LNCaP clone FGC (cell line): ENCODE results near the gene STON2.
A peak's percentile ranks its signal among the peaks of the same experiment; 100 is the strongest.
"Not testable (repeated sequence)": the region's sequence is repeated elsewhere in the genome, so short reads cannot be mapped to it uniquely, and the experiment has no call there.

ENCODE experiments used
- DNase-seq: peaks from one replicate; pipeline ENCODE4 v3.0.0-alpha.2; 2011; ENCODE audit warnings: low read depth
- H3K4me3 ChIP-seq: 2 replicates; pipeline ENCODE4 v1.5.1; 2011; ENCODE audit warnings: mild to moderate bottlenecking, low read depth, low read length, control low read depth
- CTCF ChIP-seq: IDR thresholded peaks from 2 replicates; pipeline ENCODE4 v1.5.1; 2012; ENCODE audit warnings: mild to moderate bottlenecking; ENCODE audit not compliant: control insufficient read depth, insufficient read depth; ENCODE audit errors: extremely low read depth

STON2 gene

GRCh38 chr14:81234278-81234677 is 165.8 kb downstream of the STON2 start:
- TF ChIP-seq CTCF: no peak
- DNase-seq: no peak

GRCh38 chr14:81233615-81234014 is 166.5 kb downstream of the STON2 start:
- DNase-seq: no peak
- H3K4me3 ChIP-seq: no peak overlapping the region
- TF ChIP-seq CTCF: no peak

More at GRCh38 chr14:81234278-81234677, 165.8 kb downstream of the STON2 start:
- H3K4me3 ChIP-seq: no peak overlapping the region

- no peak for DNase-seq
- H3K4me3 ChIP-seq: no peak overlapping the region
- no peak for TF ChIP-seq CTCF
Measured at GRCh38 chr14:81231540-81231939, 168.6 kb downstream of the STON2 start.

DNA sequence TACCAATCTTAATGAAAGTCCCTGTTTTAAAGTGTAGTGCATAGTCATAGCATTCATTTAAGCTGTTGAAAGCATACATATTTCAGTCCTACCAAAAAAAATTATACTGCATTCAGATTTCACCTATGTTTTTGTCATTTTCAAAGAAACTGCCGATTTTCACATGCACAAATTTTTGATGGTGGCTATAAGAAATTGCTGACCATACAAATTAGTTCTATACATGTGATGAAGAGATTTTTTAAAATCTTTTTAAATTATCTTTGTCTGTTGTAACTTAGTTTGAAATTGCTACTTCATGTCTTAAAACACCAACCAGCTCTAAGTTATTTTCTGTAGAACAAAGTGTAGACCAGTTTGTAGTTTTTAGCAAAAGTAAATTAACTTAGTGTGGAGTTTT is 175.9 kb downstream of the STON2 start:
- no peak overlapping the region for H3K4me3 ChIP-seq
- TF ChIP-seq CTCF: no peak
- no peak for DNase-seq

- not testable (repeated sequence) for H3K4me3 ChIP-seq, DNase-seq
Measured at GRCh38 chr14:81223788-81224187, 176.3 kb downstream of the STON2 start.

- no peak overlapping the region for H3K4me3 ChIP-seq
- no peak for TF ChIP-seq CTCF
- DNase-seq: peak; percentile 51
Measured at GRCh38 chr14:81222691-81223090, 177.4 kb downstream of the STON2 start.

DNA sequence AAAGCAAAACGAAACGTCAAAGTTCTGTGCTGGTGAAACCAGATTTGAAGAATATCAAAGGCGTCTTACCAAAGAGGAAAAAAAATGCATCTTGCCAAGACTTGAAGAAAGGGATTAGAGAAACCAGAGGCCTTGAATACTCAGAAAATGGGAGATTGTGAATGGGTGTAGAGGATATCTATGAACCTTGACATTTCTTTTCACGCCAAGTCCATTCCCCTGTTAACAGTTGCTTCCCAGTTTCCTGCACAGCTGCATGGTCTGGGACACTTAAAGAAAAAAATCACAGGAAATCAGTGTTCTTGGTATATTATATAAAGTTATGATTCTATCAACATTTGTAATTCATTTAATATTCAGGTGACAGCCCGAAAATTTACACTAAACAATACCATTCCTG is 178.0 kb downstream of the STON2 start:
- H3K4me3 ChIP-seq: no peak overlapping the region
- no peak for TF ChIP-seq CTCF

More for the DNA sequence above, 178.0 kb downstream of the STON2 start:
- DNase-seq: no peak
